SH-SY5Y (cell line): ENCODE results near the gene BDH1.

Experiments
- GATA2 ChIP-seq: IDR thresholded peaks from 2 replicates; pipeline ENCODE4 v1.6.1; 2011; ENCODE audit warnings: mild to moderate bottlenecking, low read depth, low read length
- GATA3 ChIP-seq: IDR thresholded peaks from 2 replicates; pipeline ENCODE4 v1.6.1; 2011; ENCODE audit warnings: low read depth, mild to moderate bottlenecking, low read length, moderate library complexity

DNA sequence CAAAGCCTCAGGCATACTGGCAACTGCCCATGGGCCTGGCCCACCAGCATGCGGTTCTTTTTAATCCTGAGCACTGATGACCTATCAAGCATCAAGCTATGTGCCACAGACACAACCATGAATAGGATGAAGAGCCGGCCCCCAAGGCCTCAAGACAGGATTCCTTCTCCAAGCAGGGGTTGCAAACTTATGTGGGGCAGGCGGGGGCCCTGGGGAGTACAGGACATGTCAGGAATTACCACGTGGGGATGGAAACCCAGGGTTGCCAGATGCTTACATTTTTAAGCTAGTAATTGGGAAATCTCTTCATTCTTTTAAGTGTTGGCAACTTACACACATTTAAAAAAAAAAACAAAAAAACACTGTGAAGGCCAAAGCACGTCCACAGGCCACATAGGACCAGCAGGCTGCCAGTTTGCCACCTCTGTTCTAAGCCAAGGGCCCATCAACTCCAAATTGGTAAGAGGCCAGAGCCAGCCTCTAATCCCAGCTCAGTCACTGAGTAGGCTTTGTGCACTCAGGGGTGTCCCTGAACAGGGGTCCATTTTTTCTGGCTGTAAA, 32.8 kb downstream of the BDH1 start:
- TF ChIP-seq GATA3, result no peak
- no peak for TF ChIP-seq GATA2
